SK-N-MC (cell line): ENCODE measurements around the gene RPS26.

Experiments
- EZH2 ChIP-seq: fragments of 200-600 bp; sonication (generic); IDR thresholded peaks from one replicate; pipeline ENCODE4 v1.6.1; 2017; ENCODE audit warnings: antibody characterized with exemption
- POLR2AphosphoS5 ChIP-seq: IDR thresholded peaks from 2 replicates; pipeline ENCODE4 v1.6.1; 2012; ENCODE audit warnings: mild to moderate bottlenecking, low read depth, low read length, borderline replicate concordance

DNA sequence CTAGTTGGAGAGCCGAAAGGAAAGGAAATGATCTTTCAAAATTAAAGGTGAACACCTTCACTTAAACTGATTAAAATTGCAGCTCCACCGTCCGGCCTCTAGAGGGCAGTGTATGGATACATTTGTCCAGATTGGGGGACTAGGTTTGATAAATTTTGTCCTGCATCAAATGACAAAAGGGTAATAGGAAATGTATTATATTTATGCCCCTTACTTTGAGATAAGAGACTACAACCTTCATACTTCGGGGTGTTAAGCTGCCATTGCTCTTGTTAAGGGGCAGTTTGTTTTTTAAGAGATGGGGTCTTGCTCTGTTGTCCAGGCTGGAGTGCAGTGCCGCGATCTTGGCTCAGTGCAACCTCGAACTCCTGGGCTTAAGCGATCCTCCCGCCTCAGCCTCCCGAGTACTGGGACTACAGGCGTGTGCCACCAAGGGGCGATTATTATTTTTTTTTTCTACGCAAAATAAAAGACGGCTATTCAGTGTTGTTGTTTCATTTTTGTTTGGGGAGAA lies 45.5 kb upstream of the RPS26 start:
- TF ChIP-seq POLR2AphosphoS5 (no peak), EZH2 (no peak)
